ENCODE results near the gene SORCS2.

The SORCS2 gene

DNA sequence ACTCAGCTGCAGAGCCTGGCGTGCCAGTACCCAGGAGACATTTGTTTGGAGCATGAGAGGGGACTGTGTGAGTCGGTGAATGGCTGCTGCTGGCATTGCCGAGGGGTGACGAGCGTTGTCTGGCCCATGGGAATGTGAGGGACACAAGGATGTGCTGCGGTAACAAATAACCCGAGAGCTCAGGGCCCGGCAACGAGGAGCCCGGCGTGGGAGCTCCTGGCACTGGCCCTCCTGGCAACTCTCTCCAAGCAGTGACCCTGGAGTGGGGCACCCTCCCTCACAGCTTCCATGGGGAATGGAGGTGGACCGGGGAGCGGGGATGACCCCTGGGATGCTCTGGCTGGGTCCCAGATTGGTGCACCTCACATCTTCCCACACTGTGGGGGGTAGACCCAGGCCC is 44.0 kb upstream of the SORCS2 start:
- TF ChIP-seq POLR2AphosphoS5 (IDR thresholded peaks at IDR 0.05; ENCODE audit: borderline replicate concordance, low read depth, low read length) (no peak), EZH2 (IDR thresholded peaks at IDR 0.05) (no peak), FOXP2 (optimal IDR thresholded peaks at IDR 0.05; ENCODE audit: control extremely low read depth, extremely low read length, insufficient read depth) (no peak)
- Histone ChIP-seq H3K36me3 (ENCODE audit: insufficient read depth, low read length) (no peaks in the 10 kb centered on the region), H3K9me3 (ENCODE audit: low read depth, low read length) (no peaks in the 10 kb centered on the region), H3K9ac (ENCODE audit: insufficient read length) (no peak overlapping the region), H3K4me3 (no peak overlapping the region), H3K27ac (no peak overlapping the region)
- no peak for DNase-seq (ENCODE audit: low read depth, low spot score)

DNA sequence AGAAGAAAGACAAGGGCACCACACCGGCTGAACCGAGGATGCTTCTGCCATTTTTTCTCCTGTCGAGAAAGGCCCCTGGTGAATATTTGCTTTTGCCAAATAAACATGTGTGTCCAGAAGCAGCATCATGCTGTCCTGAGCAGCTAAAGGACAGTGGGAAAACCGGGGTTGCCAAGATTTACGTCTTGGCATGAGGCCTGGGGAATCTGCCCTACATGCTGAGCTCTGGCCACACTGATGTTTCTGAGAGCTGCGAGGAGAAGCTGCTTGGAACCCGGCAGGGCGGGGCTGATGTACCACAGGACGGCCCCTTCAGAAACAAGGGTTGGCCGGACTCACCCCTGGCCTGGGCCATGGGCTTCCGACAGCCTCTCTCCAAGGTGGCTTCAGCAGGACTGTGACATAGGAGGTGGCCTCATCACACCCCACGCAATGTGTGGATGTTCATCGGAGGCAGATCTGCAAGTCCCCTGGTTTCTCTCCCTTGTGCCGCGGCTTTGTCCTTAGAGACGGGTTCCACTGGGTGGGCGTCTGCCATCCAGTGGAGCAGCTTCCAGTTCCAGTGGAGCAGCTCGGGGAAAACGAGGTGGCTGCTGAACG is 42.2 kb upstream of the SORCS2 start:
- H3K9ac ChIP-seq (ENCODE audit: insufficient read length) = no peak overlapping the region
- no peak overlapping the region for H3K27ac ChIP-seq
- TF ChIP-seq EZH2 (IDR thresholded peaks at IDR 0.05) (no peak), FOXP2 (optimal IDR thresholded peaks at IDR 0.05; ENCODE audit: control extremely low read depth, extremely low read length, insufficient read depth) (no peak), POLR2AphosphoS5 (IDR thresholded peaks at IDR 0.05; ENCODE audit: borderline replicate concordance, low read depth, low read length) (no peak)
- H3K36me3 ChIP-seq (ENCODE audit: insufficient read depth, low read length) = no peaks in the 10 kb centered on the region
- no peak for DNase-seq (ENCODE audit: low read depth, low spot score)
- H3K4me3 ChIP-seq = no peak overlapping the region
- H3K9me3 ChIP-seq (ENCODE audit: low read depth, low read length) = no peaks in the 10 kb centered on the region

DNA sequence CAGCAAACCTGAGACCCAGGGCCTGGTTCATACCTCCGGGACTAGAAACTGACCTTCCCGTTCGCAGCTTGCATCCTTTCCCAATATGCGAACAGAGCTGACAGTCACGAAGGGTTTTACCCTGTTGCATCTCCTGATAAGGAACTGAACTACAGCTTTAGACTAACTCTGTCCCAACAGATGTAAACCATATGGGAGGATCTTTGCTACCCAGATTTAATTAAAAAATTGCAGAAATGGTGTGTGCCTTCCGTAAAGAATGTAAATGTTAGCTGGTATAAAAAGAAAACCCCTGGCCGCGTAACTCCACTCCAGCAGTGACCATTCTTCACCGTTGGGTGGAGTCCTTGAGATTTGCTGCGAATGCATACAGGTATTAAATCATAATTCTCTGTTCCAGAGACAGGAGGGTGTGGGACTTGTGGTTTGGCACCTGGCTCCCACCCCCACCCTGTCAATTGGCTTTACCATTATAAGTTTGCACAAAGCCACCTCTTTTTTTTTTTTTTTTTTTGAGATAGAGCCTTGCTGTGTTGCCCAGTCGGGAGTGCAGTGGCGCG is 40.6 kb upstream of the SORCS2 start:
- Histone ChIP-seq H3K27ac (no peak overlapping the region), H3K9ac (ENCODE audit: insufficient read length) (no peak overlapping the region), H3K9me3 (ENCODE audit: low read depth, low read length) (no peaks in the 10 kb centered on the region), H3K4me3 (no peak overlapping the region), H3K36me3 (ENCODE audit: insufficient read depth, low read length) (no peaks in the 10 kb centered on the region)
- no peak for TF ChIP-seq EZH2 (IDR thresholded peaks at IDR 0.05)
- no peak for TF ChIP-seq FOXP2 (optimal IDR thresholded peaks at IDR 0.05; ENCODE audit: control extremely low read depth, extremely low read length, insufficient read depth)
- DNase-seq (ENCODE audit: low read depth, low spot score) = no peak

DNA sequence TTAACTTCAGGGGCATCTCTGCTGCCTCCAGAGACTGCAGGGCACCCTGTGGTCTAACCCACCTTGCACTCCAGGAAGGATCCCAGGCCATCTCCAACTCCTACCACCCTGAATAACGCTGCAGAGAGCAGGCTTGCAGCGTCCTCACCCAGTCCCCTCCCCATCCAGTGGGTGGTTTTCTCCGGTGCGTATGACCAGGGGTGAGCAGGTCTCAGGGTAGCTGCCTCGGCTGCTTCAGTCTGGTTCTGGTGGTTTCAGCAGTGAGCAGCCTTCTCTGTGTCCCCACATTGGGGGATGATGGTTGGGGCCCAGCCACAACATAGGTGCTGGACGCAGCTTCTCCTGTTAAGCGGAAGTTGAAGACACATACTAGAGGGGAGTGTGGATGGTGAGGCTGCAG is 38.6 kb upstream of the SORCS2 start:
- no peak for DNase-seq (ENCODE audit: low read depth, low spot score)
- no peak for TF ChIP-seq POLR2AphosphoS5 (IDR thresholded peaks at IDR 0.05; ENCODE audit: borderline replicate concordance, low read depth, low read length)
- no peak for TF ChIP-seq FOXP2 (optimal IDR thresholded peaks at IDR 0.05; ENCODE audit: control extremely low read depth, extremely low read length, insufficient read depth)
- TF ChIP-seq EZH2 (IDR thresholded peaks at IDR 0.05) = no peak
- H3K36me3 ChIP-seq (ENCODE audit: insufficient read depth, low read length) = no peaks in the 10 kb centered on the region
- no peak overlapping the region for H3K27ac ChIP-seq
- no peaks in the 10 kb centered on the region for H3K9me3 ChIP-seq (ENCODE audit: low read depth, low read length)
- no peak overlapping the region for H3K4me3 ChIP-seq
- no peak overlapping the region for H3K9ac ChIP-seq (ENCODE audit: insufficient read length)

DNA sequence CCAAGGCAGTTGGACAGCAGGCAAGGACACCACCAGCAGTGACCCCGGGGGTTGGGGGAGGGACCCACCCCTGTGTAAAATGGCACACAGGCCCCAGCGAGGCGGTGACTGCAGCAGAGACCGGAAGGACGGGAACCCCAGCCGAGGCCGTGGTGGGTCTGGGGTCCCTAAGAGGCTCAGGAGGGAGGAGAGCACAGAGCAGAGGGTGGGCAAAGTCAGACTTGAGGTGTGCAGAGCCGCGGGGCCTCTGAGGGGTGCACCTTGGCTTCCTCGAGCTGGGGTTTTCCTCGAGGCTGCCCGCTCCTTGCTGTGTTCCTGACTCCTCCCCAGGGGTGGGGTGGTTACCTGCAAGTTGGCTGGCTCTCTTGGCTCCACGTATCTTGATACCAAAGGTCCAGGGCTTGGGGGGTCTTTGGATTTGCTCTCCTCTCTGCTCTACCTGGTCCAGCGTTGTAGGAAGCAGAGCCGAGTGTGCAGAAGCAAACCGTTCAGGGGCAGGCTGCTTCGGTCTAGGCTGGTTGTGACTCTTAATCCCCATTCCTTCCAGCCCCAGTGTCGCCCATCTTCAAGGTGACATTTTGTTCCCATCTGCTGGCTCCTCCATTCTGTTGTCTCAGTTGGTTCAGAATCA is 37.9 kb upstream of the SORCS2 start:
- H3K9me3 ChIP-seq (ENCODE audit: low read depth, low read length) = no peaks in the 10 kb centered on the region
- no peaks in the 10 kb centered on the region for H3K36me3 ChIP-seq (ENCODE audit: insufficient read depth, low read length)
- TF ChIP-seq FOXP2 (optimal IDR thresholded peaks at IDR 0.05; ENCODE audit: control extremely low read depth, extremely low read length, insufficient read depth) (no peak), EZH2 (IDR thresholded peaks at IDR 0.05) (no peak), POLR2AphosphoS5 (IDR thresholded peaks at IDR 0.05; ENCODE audit: borderline replicate concordance, low read depth, low read length) (no peak)
- DNase-seq (ENCODE audit: low read depth, low spot score) = no peak
- no peak overlapping the region for H3K9ac ChIP-seq (ENCODE audit: insufficient read length)
- no peak overlapping the region for H3K27ac ChIP-seq
- H3K4me3 ChIP-seq = no peak overlapping the region

DNA sequence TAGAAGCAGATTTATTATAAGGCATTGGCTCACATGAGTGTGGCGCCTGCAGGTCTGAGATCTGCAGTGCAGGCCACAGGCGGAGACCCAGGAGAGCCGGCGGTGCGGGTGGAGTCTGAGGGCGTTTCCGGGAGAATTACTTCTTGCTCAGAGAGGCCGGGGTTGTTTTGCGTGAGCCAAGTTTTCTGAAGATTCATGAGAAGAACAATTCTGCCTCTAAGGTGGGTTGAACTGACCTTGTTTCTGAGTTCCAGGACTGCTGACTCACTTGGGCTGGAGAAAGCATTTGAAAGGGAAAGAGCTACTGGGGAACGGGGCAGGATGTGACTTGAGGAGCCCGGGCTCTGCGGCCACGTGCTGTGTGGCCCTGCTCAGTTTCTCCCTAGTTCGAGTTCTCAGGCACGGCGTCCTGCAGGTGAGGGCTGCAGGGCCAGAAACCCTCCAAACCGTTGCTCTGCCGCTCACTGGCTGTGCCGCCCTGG is 36.7 kb upstream of the SORCS2 start:
- no peaks in the 10 kb centered on the region for H3K9me3 ChIP-seq (ENCODE audit: low read depth, low read length)
- DNase-seq (ENCODE audit: low read depth, low spot score) = no peak
- TF ChIP-seq EZH2 (IDR thresholded peaks at IDR 0.05) = no peak
- no peak for TF ChIP-seq POLR2AphosphoS5 (IDR thresholded peaks at IDR 0.05; ENCODE audit: borderline replicate concordance, low read depth, low read length)
- TF ChIP-seq FOXP2 (optimal IDR thresholded peaks at IDR 0.05; ENCODE audit: control extremely low read depth, extremely low read length, insufficient read depth) = no peak
- H3K4me3 ChIP-seq = no peak overlapping the region
- no peak overlapping the region for H3K9ac ChIP-seq (ENCODE audit: insufficient read length)
- H3K36me3 ChIP-seq (ENCODE audit: insufficient read depth, low read length) = no peaks in the 10 kb centered on the region
- no peak overlapping the region for H3K27ac ChIP-seq

DNA sequence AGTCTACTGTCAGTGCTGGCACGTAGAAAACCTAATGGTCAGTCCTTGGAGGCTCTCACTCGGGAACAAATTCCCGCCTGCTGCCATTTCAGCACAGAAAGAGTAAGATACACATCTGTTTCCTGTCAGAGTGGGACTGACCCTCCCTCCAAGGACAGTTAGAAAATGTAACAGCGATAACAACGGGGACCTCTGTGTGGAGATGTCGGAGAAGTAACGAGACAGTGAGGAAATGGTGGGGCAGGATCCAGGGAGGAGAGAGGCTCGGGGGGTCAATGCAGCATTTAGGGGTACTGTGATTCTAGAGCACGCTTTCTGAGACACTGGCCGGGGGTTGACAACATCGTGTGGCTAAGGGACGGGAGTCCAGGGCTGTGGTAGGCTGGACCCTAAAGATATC is 36.0 kb upstream of the SORCS2 start:
- no peak overlapping the region for H3K27ac ChIP-seq
- H3K4me3 ChIP-seq = no peak overlapping the region
- H3K9ac ChIP-seq (ENCODE audit: insufficient read length) = no peak overlapping the region
- DNase-seq (ENCODE audit: low read depth, low spot score) = no peak
- no peaks in the 10 kb centered on the region for H3K36me3 ChIP-seq (ENCODE audit: insufficient read depth, low read length)
- TF ChIP-seq EZH2 (IDR thresholded peaks at IDR 0.05) (no peak), FOXP2 (optimal IDR thresholded peaks at IDR 0.05; ENCODE audit: control extremely low read depth, extremely low read length, insufficient read depth) (no peak), POLR2AphosphoS5 (IDR thresholded peaks at IDR 0.05; ENCODE audit: borderline replicate concordance, low read depth, low read length) (no peak)
- no peaks in the 10 kb centered on the region for H3K9me3 ChIP-seq (ENCODE audit: low read depth, low read length)

DNA sequence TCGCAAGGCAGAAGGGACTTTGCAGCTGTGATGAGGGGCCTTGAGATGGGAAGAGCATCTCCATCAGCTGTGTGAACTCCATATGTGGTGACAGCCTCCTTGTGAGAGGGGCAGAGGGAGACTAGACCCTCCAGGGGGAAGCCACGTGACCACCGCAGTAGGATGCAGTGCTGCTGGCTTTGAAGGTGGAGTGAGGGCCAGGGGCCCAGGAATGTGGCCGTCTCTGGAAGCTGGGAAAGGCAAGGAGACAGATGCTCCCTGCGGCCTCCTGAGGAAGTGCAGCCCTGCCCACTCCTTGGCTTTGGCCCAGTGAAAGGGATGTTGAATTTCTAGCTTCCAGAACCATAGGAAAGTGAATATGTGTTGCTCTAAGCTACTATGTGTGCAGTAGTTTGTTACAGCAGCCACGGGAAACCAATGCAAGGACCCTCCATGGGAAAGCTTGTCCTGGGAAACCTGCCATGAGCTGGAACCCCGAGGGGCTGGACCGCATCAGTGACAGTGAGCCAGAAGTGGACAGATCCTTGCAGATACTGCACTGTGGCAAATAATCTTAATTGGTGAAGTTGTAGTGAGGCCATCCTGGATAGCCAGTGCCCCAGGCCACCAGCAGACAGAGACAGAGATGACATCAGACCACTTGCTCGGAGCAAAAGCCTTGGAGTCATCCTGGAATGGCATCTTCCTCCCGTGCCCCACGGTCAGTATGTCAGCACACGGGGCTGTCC is 35.4 kb upstream of the SORCS2 start:
- TF ChIP-seq EZH2 (IDR thresholded peaks at IDR 0.05) (no peak), FOXP2 (optimal IDR thresholded peaks at IDR 0.05; ENCODE audit: control extremely low read depth, extremely low read length, insufficient read depth) (no peak), POLR2AphosphoS5 (IDR thresholded peaks at IDR 0.05; ENCODE audit: borderline replicate concordance, low read depth, low read length) (no peak)
- Histone ChIP-seq H3K36me3 (ENCODE audit: insufficient read depth, low read length) (no peaks in the 10 kb centered on the region), H3K27ac (no peak overlapping the region), H3K9me3 (ENCODE audit: low read depth, low read length) (no peaks in the 10 kb centered on the region), H3K4me3 (no peak overlapping the region), H3K9ac (ENCODE audit: insufficient read length) (no peak overlapping the region)
- DNase-seq (ENCODE audit: low read depth, low spot score) = no peak

Measured in SK-N-MC (cell line).